Mesendoderm (in vitro differentiated cells): ENCODE measurements around the gene ZNF318.
"Not testable (repeated sequence)": the region's sequence is repeated elsewhere in the genome, so short reads cannot be mapped to it uniquely, and the experiment has no call there.

ENCODE experiments used
- DNase-seq: peaks from one replicate; pipeline ENCODE4 v3.0.0; 2013
- H2AK5ac ChIP-seq: 2 replicates; pipeline ENCODE4 v1.6.1; 2013; ENCODE audit warnings: low read length, inconsistent platforms
- H2BK120ac ChIP-seq: 2 replicates; pipeline ENCODE4 v1.6.1; 2013; ENCODE audit warnings: low read depth, mild to moderate bottlenecking, low read length, moderate library complexity, mixed read lengths
- H2BK15ac ChIP-seq: replicated peaks from 2 replicates; pipeline ENCODE4 v1.6.1; 2013; ENCODE audit warnings: low read depth, mild to moderate bottlenecking, moderate library complexity
- H2BK5ac ChIP-seq: 2 replicates; pipeline ENCODE4 v1.6.1; 2013; ENCODE audit warnings: low read length, inconsistent platforms
- H3K18ac ChIP-seq: 2 replicates; pipeline ENCODE4 v1.6.1; 2013; ENCODE audit warnings: mild to moderate bottlenecking, low read length, mixed read lengths
- H3K23ac ChIP-seq: one replicate; pipeline ENCODE4 v1.6.1; 2013; ENCODE audit warnings: low read length
- H3K27ac ChIP-seq: 2 replicates; pipeline ENCODE4 v1.5.1; 2013; ENCODE audit warnings: low read depth, mild to moderate bottlenecking, inconsistent platforms, low read length, moderate library complexity
- H3K27me3 ChIP-seq: 2 replicates; pipeline ENCODE4 v1.6.1; 2013; ENCODE audit warnings: low read length, control low read depth, mild to moderate bottlenecking, inconsistent platforms; ENCODE audit not compliant: insufficient read depth, poor library complexity
- H3K36me3 ChIP-seq: 2 replicates; pipeline ENCODE4 v1.6.1; 2013; ENCODE audit warnings: low read length, inconsistent platforms; ENCODE audit not compliant: control insufficient read depth, insufficient read depth
- H3K4ac ChIP-seq: one replicate; pipeline ENCODE4 v1.6.1; 2013; ENCODE audit warnings: low read depth, mild to moderate bottlenecking, low read length, moderate library complexity
- H3K4me1 ChIP-seq: 2 replicates; pipeline ENCODE4 v1.6.1; 2013; ENCODE audit warnings: low read depth, low read length, inconsistent platforms; ENCODE audit not compliant: control insufficient read depth
- H3K4me2 ChIP-seq: 2 replicates; pipeline ENCODE4 v1.6.1; 2013; ENCODE audit warnings: low read length
- H3K4me3 ChIP-seq: 2 replicates; pipeline ENCODE4 v1.5.1; 2013; ENCODE audit warnings: mild to moderate bottlenecking, low read length
- H3K56ac ChIP-seq: one replicate; pipeline ENCODE4 v1.6.1; 2013; ENCODE audit warnings: low read length
- H3K79me1 ChIP-seq: 2 replicates; pipeline ENCODE4 v1.6.1; 2013; ENCODE audit warnings: low read length, inconsistent platforms
- H3K79me2 ChIP-seq: 2 replicates; pipeline ENCODE4 v1.6.1; 2013; ENCODE audit warnings: mild to moderate bottlenecking, low read length; ENCODE audit not compliant: control insufficient read depth, insufficient read depth
- H3K9ac ChIP-seq: 2 replicates; pipeline ENCODE4 v1.6.1; 2013; ENCODE audit warnings: low read length, inconsistent platforms
- H4K5ac ChIP-seq: one replicate; pipeline ENCODE4 v1.6.1; 2013; ENCODE audit warnings: low read length
- H4K8ac ChIP-seq: one replicate; pipeline ENCODE4 v1.6.1; 2013; ENCODE audit warnings: low read depth, mild to moderate bottlenecking, control low read depth, low read length, moderate library complexity
- WGBS: extraction: QIAGEN DNeasy Blood & Tissue Kit; methylation state at CpG from one replicate; pipeline ENCODE4 v1.1.7; 2013; ENCODE audit warnings: low lambda C conversion rate, missing lambda C conversion rate; ENCODE audit not compliant: insufficient coverage; ENCODE audit errors: extremely low coverage; 5-methylcytosine and 5-hydroxymethylcytosine counted together

Gene ZNF318

DNA sequence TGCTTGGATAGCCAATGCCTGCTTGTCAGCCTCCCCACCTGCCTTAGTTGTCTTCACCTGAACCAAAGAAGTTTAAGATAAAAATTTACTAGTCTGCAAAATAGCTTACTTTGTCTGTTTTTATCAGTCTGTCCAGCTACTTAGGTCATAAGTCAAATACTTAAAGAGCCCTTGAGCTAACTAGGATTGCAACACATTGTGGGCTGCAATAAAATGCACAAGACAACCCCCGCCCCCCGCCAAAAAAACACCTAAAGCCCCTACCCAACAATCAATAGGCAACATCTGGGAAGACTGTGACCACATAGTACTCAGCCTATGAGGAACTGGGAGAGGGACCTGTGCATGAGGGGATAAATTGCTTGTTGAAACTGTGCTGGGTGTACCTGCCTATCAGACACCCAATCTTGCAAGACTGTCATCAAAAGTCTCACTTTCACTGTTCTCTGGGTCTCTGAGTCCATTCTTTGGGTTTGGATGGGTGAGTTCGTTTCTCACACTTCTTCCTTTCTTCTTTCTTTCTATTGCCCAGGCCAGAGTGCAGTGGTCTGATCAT is 30.6 kb upstream of the ZNF318 start:
- Histone ChIP-seq H4K5ac (no peak overlapping the region), H2BK120ac (no peak overlapping the region), H3K4ac (no peak overlapping the region), H3K36me3 (no peaks in the 10 kb centered on the region), H3K9ac (no peak overlapping the region), H3K27ac (no peak overlapping the region), H2AK5ac (no peak overlapping the region), H3K18ac (no peak overlapping the region), H3K4me2 (no peak overlapping the region), H4K8ac (no peak overlapping the region), H3K23ac (no peak overlapping the region), H3K79me2 (no peaks in the 10 kb centered on the region), H3K4me3 (no peak overlapping the region), H3K79me1 (no peaks in the 10 kb centered on the region), H2BK15ac (no peak overlapping the region), H3K27me3 (no peaks in the 10 kb centered on the region), H3K4me1 (no peaks in the 10 kb centered on the region), H2BK5ac (no peak overlapping the region), H3K56ac (no peak overlapping the region)
- DNase-seq: no peak
- WGBS: no CpG with 5 or more reads among the region's 3 CpGs

DNA sequence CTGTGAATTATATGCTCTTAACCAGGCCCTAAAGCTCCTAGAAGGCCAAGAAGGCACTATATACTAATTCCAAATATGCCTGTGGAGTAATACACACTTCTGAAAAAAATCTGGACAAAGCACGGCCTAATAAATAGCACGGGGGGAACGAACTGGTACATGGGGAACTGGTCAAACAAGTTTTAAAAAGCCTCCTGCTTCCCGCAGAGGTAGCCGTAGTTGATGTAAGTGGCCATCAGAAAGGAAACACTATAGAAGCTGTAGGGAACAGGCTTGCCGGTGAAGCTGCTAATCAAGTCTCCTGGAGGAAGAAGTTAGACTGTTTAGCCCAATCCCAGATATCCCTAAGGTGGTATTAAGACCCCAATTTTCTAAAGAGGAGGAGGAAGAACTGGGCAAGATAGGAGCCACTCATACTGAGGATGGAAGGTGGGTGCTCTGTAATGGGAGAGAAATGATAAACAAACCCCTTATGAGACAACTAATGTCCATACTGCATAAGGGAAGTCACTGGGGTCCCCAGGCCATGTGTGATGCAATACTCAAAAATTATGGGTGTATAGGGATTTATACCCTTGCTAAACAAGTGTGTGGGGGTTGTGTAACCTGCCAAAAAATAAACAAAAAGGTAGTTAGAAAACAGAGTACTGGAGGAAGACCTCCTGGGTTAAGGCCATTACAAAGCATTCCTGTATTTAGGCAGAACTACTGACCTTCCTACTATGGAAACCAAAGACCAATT is 27.1 kb upstream of the ZNF318 start:
- H4K5ac ChIP-seq: no peak overlapping the region
- H3K4me3 ChIP-seq: no peak overlapping the region
- H4K8ac ChIP-seq: no peak overlapping the region
- no peak overlapping the region for H3K4ac ChIP-seq
- WGBS: no CpG with 5 or more reads among the region's 6 CpGs
- no peaks in the 10 kb centered on the region for H3K79me2 ChIP-seq
- no peak overlapping the region for H3K9ac ChIP-seq
- no peaks in the 10 kb centered on the region for H3K36me3 ChIP-seq
- no peak for DNase-seq
- H3K27me3 ChIP-seq: no peaks in the 10 kb centered on the region
- H3K56ac ChIP-seq: no peak overlapping the region
- H2BK15ac ChIP-seq: no peak overlapping the region
- no peak overlapping the region for H3K23ac ChIP-seq
- no peaks in the 10 kb centered on the region for H3K4me1 ChIP-seq
- no peaks in the 10 kb centered on the region for H3K79me1 ChIP-seq
- no peak overlapping the region for H2BK120ac ChIP-seq
- no peak overlapping the region for H3K27ac ChIP-seq
- H2BK5ac ChIP-seq: no peak overlapping the region
- no peak overlapping the region for H2AK5ac ChIP-seq
- no peak overlapping the region for H3K4me2 ChIP-seq
- H3K18ac ChIP-seq: no peak overlapping the region

DNA sequence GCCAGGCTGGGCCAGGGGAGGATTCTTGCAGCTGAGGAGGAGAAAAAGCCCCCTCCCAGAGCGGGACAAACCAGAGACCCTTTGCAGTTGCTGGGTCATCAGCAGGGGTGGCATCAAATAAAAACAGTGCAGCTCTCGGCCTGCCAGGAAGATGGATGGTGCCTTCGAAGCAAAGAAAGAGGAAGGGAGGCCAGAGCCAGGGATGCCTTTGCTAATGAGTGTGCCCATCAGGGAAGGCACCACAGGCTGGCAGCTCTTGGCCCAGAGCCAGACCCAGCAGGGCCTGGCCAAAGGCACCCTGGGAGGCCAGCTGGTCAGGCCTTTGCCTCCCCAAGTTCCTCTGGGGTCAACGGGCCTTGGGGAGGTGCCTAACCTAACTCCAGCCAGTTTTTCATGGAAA is 26.3 kb upstream of the ZNF318 start:
- H3K56ac ChIP-seq: peak overlapping the region; percentile 25
- H3K4me2 ChIP-seq: no peak overlapping the region
- no peak overlapping the region for H2AK5ac ChIP-seq
- no peaks in the 10 kb centered on the region for H3K79me2 ChIP-seq
- no peaks in the 10 kb centered on the region for H3K27me3 ChIP-seq
- no peak overlapping the region for H3K9ac ChIP-seq
- no peak for DNase-seq
- no peak overlapping the region for H3K23ac ChIP-seq
- no peaks in the 10 kb centered on the region for H3K4me1 ChIP-seq
- H3K4ac ChIP-seq: no peak overlapping the region
- H2BK5ac ChIP-seq: no peak overlapping the region
- no peak overlapping the region for H4K8ac ChIP-seq
- no peak overlapping the region for H4K5ac ChIP-seq
- no peaks in the 10 kb centered on the region for H3K36me3 ChIP-seq
- no peak overlapping the region for H3K27ac ChIP-seq
- H3K79me1 ChIP-seq: no peaks in the 10 kb centered on the region
- no peak overlapping the region for H2BK120ac ChIP-seq
- no peak overlapping the region for H3K4me3 ChIP-seq
- no peak overlapping the region for H2BK15ac ChIP-seq
- no CpG with 5 or more reads among the region's 4 CpGs for WGBS
- H3K18ac ChIP-seq: no peak overlapping the region

DNA sequence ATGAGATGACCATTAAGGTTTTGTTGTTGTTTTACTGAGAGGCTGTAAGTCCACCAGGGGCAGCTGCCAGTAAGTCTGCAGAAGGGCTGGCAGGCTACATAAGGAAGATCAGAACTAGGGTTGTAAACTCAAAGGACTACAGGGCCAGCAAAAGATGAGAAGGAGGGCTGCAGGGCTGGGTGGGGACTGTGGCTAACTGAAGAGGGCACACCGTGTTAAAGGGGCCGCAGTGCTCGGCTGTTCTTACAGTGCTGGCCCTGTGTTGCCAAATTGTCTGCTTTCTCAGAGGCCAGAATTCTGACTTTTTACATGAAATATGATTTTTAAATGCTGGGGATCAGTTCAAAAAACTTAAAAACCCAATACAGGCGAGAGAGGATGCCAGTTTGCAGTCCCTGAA is 25.5 kb upstream of the ZNF318 start:
- Histone ChIP-seq H3K4me2 (no peak overlapping the region), H3K18ac (no peak overlapping the region), H2BK15ac (no peak overlapping the region), H4K8ac (no peak overlapping the region), H3K9ac (no peak overlapping the region), H3K36me3 (no peaks in the 10 kb centered on the region), H3K79me1 (no peaks in the 10 kb centered on the region), H3K56ac (no peak overlapping the region), H3K79me2 (no peaks in the 10 kb centered on the region), H4K5ac (no peak overlapping the region), H3K23ac (no peak overlapping the region), H3K27me3 (no peaks in the 10 kb centered on the region), H2AK5ac (no peak overlapping the region), H3K4me1 (no peaks in the 10 kb centered on the region), H3K4ac (no peak overlapping the region), H3K4me3 (no peak overlapping the region), H3K27ac (no peak overlapping the region), H2BK120ac (no peak overlapping the region), H2BK5ac (no peak overlapping the region)
- DNase-seq: no peak
- no CpG with 5 or more reads among the region's 4 CpGs for WGBS

DNA sequence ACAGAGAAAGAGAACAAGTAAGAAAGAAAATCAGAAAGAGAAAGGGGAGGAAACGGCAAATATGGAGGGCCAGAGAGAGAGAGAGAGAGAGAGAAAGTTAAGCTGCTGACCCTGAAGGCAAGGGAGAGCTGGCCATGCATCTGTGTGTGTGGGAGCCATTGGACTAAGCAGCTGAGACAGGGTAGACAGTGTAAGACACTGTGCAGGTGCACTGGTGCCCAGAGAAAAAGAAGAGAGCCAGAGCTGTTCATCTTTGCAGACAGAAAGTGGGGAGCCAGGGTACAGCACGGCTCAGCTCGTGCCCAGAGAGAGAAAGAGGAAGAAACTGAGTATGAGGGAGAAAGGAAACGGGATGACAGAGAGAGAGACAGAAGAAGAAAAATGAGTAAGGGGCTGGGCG is 24.2 kb upstream of the ZNF318 start:
- Histone ChIP-seq H3K4ac (no peak overlapping the region), H3K27me3 (no peaks in the 10 kb centered on the region), H3K56ac (no peak overlapping the region), H3K4me2 (no peak overlapping the region), H3K18ac (no peak overlapping the region), H2BK5ac (no peak overlapping the region), H2BK120ac (no peak overlapping the region), H3K4me1 (no peaks in the 10 kb centered on the region), H4K5ac (no peak overlapping the region), H3K79me1 (no peaks in the 10 kb centered on the region), H3K79me2 (no peaks in the 10 kb centered on the region), H3K4me3 (no peak overlapping the region), H4K8ac (no peak overlapping the region), H2AK5ac (no peak overlapping the region), H3K36me3 (no peaks in the 10 kb centered on the region), H3K9ac (no peak overlapping the region), H3K27ac (no peak overlapping the region), H3K23ac (no peak overlapping the region), H2BK15ac (no peak overlapping the region)
- no peak for DNase-seq
- no CpG with 5 or more reads among the region's 5 CpGs for whole genome bisulfite sequencing

DNA sequence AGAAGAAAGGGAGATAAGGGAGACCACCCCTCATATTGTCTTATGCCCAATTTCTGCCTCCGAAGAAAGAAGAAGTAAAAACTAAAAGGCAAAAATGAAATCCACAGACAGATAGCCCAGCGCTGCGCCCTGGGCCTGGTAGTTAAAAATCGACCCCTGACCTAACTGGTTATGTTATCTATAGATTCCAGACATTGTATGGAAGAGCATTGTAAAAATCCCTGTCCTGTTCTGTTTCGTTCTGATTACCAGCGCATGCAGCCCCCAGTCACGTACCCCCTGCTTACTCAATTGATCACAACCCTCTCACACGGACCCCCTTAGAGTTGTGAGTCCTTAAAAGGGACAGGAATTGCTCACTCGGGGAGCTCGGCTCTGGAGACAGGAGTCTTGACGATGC is 23.7 kb upstream of the ZNF318 start:
- H3K4me3 ChIP-seq, DNase-seq, H3K18ac ChIP-seq, H3K27ac ChIP-seq, H2BK120ac ChIP-seq, H3K4me1 ChIP-seq, H4K5ac ChIP-seq, H3K56ac ChIP-seq, H2BK15ac ChIP-seq, H2BK5ac ChIP-seq, H3K79me2 ChIP-seq, H4K8ac ChIP-seq, H3K4me2 ChIP-seq, H3K36me3 ChIP-seq, H2AK5ac ChIP-seq, H3K4ac ChIP-seq, H3K23ac ChIP-seq, H3K79me1 ChIP-seq, H3K9ac ChIP-seq, H3K27me3 ChIP-seq: not testable (repeated sequence)
- no CpG with 5 or more reads among the region's 11 CpGs for WGBS
